Ramos (cell line): ENCODE measurements around the gene WNK1.
"Not testable (repeated sequence)": the region's sequence is repeated elsewhere in the genome, so short reads cannot be mapped to it uniquely, and the experiment has no call there.

Source experiments
- in situ Hi-C: fragments of 300-500 bp; cut with MboI; formaldehyde crosslinking; loops from one replicate; pipeline ENCODE4 v1.14.3; 2022; ENCODE audit warnings: low sequenced_read_pairs; ENCODE audit not compliant: unreplicated experiment

The WNK1 gene

DNA sequence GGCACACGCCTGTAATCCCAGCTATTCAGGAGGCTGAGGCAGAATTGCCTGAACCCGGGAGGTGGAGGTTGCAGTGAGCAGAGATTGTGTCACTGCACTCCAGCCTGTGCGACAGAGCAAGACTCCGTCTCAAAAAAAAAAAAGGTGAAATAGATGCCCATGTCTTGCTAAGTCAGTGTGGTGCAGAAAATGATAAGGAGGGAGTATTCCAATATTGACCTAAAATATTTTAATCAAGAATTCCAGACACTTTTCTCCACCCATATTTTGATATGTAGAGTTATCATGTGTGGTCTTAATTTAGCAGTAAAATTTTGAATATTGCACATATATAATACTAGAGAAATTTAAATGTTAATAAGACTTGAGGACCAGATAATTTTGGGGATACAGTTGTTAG is 57.7 kb downstream of the WNK1 start:
- in situ Hi-C loops = loop anchor here (5.0 kb wide), 2 partner anchors 188 to 233 kb away; no protein-coding TSS in a partner anchor

- in situ Hi-C loops = loop anchor here (5.0 kb wide), 2 partner anchors 189 to 234 kb away; no protein-coding TSS in a partner anchor
Measured at GRCh38 chr12:810671-811415, 58.5 kb downstream of the WNK1 start.

DNA sequence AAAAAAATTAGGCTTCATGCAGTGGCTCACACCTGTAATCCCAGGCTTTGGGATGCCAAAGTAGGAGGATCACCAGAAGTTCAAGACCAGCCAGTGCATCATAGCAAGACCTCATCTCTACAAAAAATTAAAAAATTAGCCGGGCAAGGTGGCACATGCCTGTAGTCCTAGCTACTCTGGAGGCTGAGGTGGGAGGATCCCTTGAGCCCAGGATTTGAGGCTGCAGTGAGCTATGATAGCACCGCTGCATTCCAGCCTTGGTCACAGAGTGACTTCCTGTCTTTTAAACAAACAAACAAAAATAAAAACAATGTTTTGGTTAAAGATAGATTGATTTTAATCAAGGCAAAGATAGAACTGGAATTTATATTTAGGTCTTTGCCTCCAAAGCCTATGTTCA is 60.6 kb downstream of the WNK1 start:
- in situ Hi-C loops = loop anchor here (5.0 kb wide), 2 partner anchors 191 to 236 kb away; no protein-coding TSS in a partner anchor

DNA sequence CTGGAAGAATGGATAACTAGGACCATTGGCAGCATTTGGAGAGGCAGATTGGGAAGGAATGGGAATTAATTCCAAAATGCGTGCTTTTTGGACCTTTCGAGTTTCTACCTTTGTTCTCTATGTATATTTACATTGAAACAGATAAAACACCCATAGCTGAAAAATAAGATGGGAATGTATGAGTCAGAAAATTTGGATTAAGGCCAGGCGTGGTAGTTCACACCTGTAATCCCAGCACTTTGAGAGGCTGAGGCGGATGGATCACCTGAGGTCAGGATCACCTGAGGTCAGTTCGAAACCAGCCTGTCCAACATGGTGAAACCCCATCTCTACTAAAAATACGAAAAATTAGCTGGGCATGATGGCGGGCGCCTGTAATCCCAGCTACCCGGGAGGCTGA is 65.1 kb downstream of the WNK1 start:
- in situ Hi-C loops = not testable (repeated sequence)

GRCh38 chr12:817941-818600 is 65.7 kb downstream of the WNK1 start:
- in situ Hi-C loops = no loop called here

GRCh38 chr12:818733-819132 is 66.4 kb downstream of the WNK1 start:
- in situ Hi-C loops = no loop called here

- in situ Hi-C loops = no loop called here
Measured at GRCh38 chr12:820336-820735, 68.0 kb downstream of the WNK1 start.

DNA sequence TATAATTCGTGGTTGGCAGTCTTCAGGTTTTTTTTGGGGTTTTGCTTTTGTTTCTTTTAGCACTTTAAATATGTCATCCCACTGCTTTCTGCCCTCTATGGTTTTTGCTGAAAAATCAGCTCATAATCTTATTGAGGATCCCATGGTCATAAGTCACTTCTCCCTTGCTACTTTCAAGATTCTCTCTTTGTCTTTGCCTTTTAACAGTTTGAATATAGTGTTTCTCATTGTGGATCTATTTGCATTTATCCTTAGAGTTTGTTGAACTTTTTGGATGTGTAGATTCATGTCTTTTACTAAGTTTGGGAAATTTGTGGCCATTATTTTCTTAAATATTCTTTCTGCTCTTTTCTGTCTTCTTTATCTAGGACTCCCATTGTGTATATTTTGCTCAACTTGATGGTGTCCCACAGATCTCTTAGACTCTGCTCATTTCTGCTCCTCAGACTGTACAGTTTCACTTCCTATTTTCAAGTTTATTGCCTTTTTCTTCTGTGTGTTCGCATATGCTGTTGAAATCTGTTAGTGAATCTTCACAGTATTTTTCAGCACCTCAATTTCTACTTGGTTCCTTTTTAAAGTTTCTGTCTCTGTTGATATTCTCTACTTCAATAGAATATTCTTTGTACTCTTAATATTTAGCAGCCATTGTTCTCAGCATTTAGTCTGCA is 70.8 kb downstream of the WNK1 start:
- in situ Hi-C loops = no loop called here

- in situ Hi-C loops = no loop called here
Measured at GRCh38 chr12:826331-826730, 74.0 kb downstream of the WNK1 start.

DNA sequence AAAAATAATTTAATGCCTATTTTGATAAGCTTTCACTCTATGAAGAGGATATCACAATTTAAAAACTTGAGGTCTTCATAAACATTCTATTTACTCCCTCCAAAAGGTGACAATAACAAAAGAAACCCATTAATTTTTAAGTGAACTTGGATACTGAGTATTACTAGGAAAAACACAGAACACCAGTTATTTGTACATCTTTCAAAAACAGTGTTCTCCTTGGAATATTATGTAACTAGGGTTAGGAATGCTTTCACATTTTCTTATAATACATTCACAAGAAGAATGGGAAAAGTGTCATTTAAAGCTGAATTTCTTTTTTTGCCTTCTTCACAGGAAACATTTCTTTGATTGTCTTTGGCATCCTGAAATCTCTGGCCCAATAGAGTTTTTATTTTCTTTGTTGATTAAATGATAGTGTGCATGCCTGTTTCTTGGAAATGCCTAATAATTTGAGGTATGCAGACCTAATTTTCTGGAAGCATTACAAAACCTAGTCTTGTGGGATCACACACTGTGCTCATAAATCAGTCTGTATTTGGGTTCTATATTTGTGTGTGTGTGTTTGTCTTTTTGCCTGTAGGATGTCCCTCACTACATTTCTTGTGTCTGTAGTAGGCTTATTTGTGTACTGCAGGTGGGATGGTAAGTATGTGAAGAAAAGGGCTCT is 76.5 kb downstream of the WNK1 start:
- in situ Hi-C loops = no loop called here

DNA sequence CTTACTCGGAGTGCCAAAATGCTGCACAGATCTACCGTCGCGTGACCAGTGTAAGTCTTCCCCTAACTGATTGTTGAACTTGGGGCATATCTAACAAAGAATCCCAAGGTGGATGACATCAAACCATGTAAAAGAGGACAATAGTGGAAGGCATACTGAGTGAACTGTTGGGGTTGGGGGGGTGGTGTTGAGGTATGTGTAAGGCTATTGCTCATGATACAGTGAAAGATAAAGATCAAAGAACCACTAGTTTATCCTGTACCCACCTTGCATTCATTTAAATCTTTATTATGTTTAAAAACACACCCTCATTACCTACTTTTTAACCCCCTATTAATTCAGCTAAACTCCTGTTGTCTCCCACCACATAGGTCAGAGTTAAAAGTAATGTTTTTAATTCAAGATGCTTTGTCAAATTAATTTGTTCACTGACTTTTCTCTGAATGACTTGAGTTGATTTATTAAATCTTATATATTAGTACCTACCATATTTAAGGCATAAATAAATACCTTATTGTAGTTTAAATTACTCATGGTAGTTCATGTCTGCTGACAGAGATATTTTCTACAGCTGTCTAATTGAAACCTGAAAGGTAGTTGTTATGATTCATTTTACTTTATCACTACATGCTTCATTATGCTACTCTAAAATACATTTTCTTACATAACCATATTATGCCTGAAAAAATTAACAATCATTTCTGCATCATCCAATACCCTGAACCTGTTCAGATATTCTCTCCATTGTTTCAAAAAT is 77.9 kb downstream of the WNK1 start:
- in situ Hi-C loops = no loop called here

DNA sequence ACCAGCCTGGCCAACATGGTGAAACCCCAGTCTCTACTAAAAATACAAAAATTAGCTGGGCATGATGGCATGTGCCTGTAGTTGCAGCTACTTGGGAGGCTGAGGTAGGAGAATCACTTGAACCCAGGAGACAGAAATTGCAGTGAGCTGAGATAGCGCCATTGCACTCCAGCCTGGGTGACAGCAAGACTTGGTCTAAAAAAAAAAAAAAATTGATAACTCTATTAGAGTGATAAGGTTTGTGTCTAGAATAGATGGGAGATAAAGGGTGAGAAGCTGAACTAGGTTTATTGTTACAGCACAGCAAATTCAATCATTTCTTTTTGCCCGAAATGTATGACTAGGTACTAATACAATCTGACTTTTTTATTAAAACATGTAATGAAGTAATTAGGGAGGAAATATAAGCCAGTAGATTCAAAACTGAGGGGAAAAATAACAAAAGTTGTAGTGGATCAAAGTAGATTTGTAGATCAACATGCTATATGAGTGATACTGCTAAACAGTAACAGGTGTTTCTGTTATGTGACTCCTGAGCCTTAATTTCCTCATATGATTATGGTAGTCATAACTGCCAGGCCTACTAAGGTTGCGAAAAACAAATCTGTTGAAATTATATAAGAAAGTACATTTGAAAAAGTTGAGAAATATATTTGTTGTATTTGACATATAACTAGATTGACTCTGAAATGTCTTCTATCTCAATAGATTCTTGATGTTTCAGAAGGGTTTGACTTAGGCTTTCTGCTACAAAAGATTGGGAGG is 83.6 kb downstream of the WNK1 start:
- in situ Hi-C loops = no loop called here

DNA sequence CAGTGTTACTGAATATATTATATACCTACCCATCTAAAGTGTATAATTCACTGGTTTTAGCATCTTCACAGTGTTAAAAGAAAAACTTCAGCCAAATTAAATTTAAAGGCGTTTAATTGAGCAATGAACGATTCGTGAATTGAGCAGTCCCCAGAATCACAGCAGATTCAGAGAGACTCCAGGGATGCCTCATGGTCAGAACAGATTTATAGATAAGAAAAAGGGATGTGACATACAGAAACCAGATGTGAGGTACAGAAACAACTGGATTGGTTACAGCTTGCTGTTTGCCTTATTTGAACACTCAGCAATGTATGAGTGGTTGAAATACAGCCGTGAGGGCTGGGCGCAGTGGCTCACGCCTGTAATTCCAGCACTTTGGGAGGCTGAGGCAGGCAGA is 84.6 kb downstream of the WNK1 start:
- in situ Hi-C loops = no loop called here

DNA sequence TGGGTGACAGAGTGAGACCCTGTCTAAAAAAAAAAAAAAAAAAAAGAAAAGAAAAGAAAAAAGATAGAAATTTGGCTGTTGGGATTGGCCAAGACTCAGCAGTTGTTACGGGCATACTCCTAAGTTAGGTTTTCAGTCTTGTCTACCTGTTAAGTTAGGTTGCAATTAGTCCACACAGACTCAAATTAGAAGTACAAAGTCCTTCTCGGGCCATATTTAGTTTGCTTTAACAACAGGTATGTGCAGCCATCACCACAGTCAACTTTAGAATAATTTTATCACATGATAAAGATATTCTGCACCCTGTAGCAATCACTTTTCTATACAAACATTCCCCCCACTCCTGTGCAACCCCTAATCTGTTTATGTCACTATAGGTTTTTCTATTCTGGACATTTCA is 85.2 kb downstream of the WNK1 start:
- in situ Hi-C loops = no loop called here

DNA sequence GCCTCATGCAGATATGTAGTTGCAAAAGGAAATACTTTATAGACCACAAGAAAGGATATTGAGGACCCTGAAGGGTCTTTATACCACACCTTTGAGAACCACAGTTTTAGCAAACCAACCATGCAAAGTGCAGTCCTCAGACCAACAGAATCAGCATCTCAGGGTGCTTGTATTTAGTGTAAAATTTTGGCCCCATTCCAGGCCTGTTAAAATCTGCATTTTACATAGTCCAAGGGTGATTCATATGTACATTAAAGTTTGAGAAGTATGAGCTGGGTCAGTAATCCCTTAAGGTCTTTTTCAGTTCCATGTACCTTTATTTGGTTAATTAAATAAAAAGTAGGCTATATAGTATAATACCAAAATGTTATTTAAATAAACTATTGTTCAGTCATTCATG is 91.2 kb downstream of the WNK1 start:
- in situ Hi-C loops = no loop called here

GRCh38 chr12:846421-846820 is 94.0 kb downstream of the WNK1 start:
- in situ Hi-C loops = no loop called here

DNA sequence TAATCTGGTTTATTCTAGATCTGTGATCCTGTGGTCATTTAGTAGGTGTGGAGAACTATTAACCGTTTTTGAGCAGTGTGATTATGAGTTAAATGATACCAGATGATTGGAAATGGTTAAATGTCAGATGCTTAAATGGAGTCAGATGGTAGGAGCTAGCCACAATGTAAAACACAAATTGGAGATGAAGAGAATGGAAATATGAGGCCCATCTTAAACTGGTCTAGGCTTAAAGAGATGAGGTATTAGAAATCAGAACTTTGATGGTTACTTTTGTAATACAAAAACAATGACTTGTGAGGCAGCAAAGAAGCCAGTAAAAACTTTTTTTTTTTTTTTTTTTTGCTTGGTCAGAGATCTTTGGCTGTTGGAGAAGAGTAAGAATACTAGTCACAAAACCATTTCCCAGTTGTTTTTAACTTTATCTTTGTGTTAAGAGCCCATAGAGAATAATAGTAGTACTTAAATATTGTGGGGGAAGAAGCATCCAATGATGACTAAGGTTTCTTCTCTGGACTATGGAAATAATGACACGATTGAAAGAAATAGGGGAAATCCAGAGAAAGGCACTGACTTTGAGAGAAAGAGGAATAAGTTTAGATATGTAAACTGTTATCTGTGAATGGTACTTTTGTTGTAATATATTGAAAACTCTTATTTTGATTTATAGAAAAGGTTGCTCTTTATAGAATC is 95.9 kb downstream of the WNK1 start:
- in situ Hi-C loops = no loop called here

GRCh38 chr12:848882-849527 is 96.6 kb downstream of the WNK1 start:
- in situ Hi-C loops = no loop called here
